HG03439 (cell line): ENCODE data around the gene XAF1.
"Not testable (repeated sequence)": the region's sequence is repeated elsewhere in the genome, so short reads cannot be mapped to it uniquely, and the experiment has no call there.

Source experiments
- ATAC-seq: cut with Tn5 transposase; IDR thresholded peaks from one replicate; pipeline ENCODE4 v1.9.1; 2021; ENCODE audit warnings: mild to moderate bottlenecking, moderate library complexity; ENCODE audit not compliant: unreplicated experiment

Gene XAF1

GRCh38 chr17:6797718-6798351 is 42.0 kb downstream of the XAF1 start:
- no peak for ATAC-seq

GRCh38 chr17:6799738-6800137 is 43.9 kb downstream of the XAF1 start:
- no peak for ATAC-seq

- ATAC-seq, result no peak
Measured at GRCh38 chr17:6800422-6801027, 44.7 kb downstream of the XAF1 start.

- ATAC-seq, result no peak
Measured at GRCh38 chr17:6811510-6811909, 55.7 kb downstream of the XAF1 start.

GRCh38 chr17:6812295-6812694 is 56.4 kb downstream of the XAF1 start:
- no peak for ATAC-seq

GRCh38 chr17:6815775-6816174 is 59.9 kb downstream of the XAF1 start:
- ATAC-seq, result no peak

- ATAC-seq, result not testable (repeated sequence)
Measured at GRCh38 chr17:6816368-6816767, 60.5 kb downstream of the XAF1 start.

GRCh38 chr17:6818938-6819337 is 63.1 kb downstream of the XAF1 start:
- ATAC-seq, result no peak

GRCh38 chr17:6823011-6823442 is 67.2 kb downstream of the XAF1 start:
- ATAC-seq, result no peak
